ENCODE results near the gene RNF113A. TPM values are rescaled to one million over a fixed set of nuclear protein-coding genes. Genes with fewer than 3 reads are reported as not detected.

The RNF113A gene
- total and polyA plus RNA-seq, 2 donors (not counting 3 experiments of a cell fraction or from before 2014, with no cell fraction given): 9.4 to 11.7 TPM

DNA sequence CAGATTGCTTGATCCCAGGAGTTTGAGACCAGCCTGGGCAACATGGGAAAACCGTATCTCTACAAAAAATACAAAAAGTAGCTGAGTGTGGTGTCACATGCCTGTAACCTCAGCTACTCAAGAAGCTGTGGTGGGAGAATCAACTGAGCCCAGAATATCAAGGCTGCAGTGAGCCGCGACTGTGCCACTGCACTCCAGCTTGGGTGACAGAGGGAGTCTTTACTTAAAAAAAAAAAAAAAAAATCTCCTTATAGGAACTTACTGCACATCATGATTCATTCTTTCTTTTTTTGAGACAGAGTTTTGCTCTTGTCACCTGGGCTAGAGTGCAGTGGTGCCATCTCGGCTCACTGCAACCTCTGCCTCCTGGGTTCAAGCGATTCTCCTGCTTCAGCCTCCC, 43.1 kb downstream of the RNF113A start:
- no TSS peak for BruUV-seq (replicated peaks)
- no peaks in the 10 kb centered on the region for H3K27me3 ChIP-seq (ENCODE audit: control insufficient read depth in 2 of 2, insufficient read depth in 2 of 2, low read length in 2 of 2)
- no peak overlapping the region for H3K9ac ChIP-seq (replicated peaks; ENCODE audit: extremely low read depth, insufficient read depth, low read length)
- no peaks in the 10 kb centered on the region for H3K9me3 ChIP-seq (replicated peaks; ENCODE audit: control insufficient read depth, insufficient read depth, low read length)
- dilution Hi-C loops (cut with MboI; ENCODE audit: extremely low pct_ligation_motif_present, low sequenced_read_pairs) (no loop called here), intact Hi-C loops (cut with micrococcal nuclease) (loop anchor here (5.0 kb wide), 1 partner anchor 36 kb away; the partner anchor contains the start of gene RPL39)
- H4K20me1 ChIP-seq (replicated peaks; ENCODE audit: control insufficient read depth, extremely low read depth, insufficient read depth, low read length): no peaks in the 10 kb centered on the region
- POLR2A ChIA-PET: no interaction called here
- no peaks in the 10 kb centered on the region for H3K36me3 ChIP-seq (ENCODE audit: control insufficient read depth in 2 of 2, extremely low read depth in 1 of 2, insufficient read depth in 2 of 2, low read length in 2 of 2)
- H3K4me1 ChIP-seq (ENCODE audit: control insufficient read depth, extremely low read depth, insufficient read depth, low read length): peaks cover 4% of the 10 kb centered on the region
- TF ChIP-seq EZH2 (IDR thresholded peaks at IDR 0.05; ENCODE audit: borderline replicate concordance, low read depth, low read length, severe bottlenecking): no peak
- no peak for TF ChIP-seq FOS (IDR thresholded peaks at IDR 0.05; ENCODE audit: borderline replicate concordance, insufficient read depth, low read length)
- TF ChIP-seq, protein P1, sequence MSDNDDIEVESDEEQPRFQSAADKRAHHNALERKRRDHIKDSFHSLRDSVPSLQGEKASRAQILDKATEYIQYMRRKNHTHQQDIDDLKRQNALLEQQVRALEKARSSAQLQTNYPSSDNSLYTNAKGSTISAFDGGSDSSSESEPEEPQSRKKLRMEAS (IDR thresholded peaks at IDR 0.05; ENCODE audit: insufficient read depth, insufficient read length): no peak
- TF ChIP-seq POLR2A (IDR thresholded peaks at IDR 0.05; ENCODE audit: low read depth, low read length): no peak
- no peak for TF ChIP-seq MYC (IDR thresholded peaks at IDR 0.05; ENCODE audit: low read depth, low read length)
- no peak for TF ChIP-seq JUN (IDR thresholded peaks at IDR 0.05; ENCODE audit: borderline replicate concordance, insufficient read depth, insufficient read length, low read depth)
- TF ChIP-seq, protein P2, sequence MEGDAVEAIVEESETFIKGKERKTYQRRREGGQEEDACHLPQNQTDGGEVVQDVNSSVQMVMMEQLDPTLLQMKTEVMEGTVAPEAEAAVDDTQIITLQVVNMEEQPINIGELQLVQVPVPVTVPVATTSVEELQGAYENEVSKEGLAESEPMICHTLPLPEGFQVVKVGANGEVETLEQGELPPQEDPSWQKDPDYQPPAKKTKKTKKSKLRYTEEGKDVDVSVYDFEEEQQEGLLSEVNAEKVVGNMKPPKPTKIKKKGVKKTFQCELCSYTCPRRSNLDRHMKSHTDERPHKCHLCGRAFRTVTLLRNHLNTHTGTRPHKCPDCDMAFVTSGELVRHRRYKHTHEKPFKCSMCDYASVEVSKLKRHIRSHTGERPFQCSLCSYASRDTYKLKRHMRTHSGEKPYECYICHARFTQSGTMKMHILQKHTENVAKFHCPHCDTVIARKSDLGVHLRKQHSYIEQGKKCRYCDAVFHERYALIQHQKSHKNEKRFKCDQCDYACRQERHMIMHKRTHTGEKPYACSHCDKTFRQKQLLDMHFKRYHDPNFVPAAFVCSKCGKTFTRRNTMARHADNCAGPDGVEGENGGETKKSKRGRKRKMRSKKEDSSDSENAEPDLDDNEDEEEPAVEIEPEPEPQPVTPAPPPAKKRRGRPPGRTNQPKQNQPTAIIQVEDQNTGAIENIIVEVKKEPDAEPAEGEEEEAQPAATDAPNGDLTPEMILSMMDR (IDR thresholded peaks at IDR 0.05; ENCODE audit: extremely low read depth in 1 of 2, insufficient read depth in 1 of 2, low read depth in 1 of 2, low read length in 2 of 2): no peak
- TF ChIP-seq POLR2AphosphoS5 (IDR thresholded peaks at IDR 0.05; ENCODE audit: insufficient read depth, low read depth, low read length): no peak
- TF ChIP-seq GATA2 (IDR thresholded peaks at IDR 0.05; ENCODE audit: insufficient read depth, insufficient read length, low read depth, low read length): no peak
- H2AFZ ChIP-seq (ENCODE audit: low read depth, low read length): no peak overlapping the region
- CTCF ChIA-PET: no interaction called here
- H3K9me1 ChIP-seq (replicated peaks; ENCODE audit: control insufficient read depth, extremely low read depth, insufficient read depth, low read length): no peaks in the 10 kb centered on the region
- no peak overlapping the region for H3K4me3 ChIP-seq (replicated peaks in 1 of 3; ENCODE audit: insufficient read depth in 1 of 3, low read depth in 1 of 3, low read length in 3 of 3)
- FAIRE-seq: no peak
- DNase-seq (ENCODE audit: low read depth, low spot score): no peak
- no peak overlapping the region for H3K4me2 ChIP-seq (ENCODE audit: insufficient read depth, low read length)
- no peaks in the 10 kb centered on the region for H3K79me2 ChIP-seq (ENCODE audit: control insufficient read depth, insufficient read depth, low read length)
- H3K27ac ChIP-seq (ENCODE audit: insufficient read depth, low read depth, low read length): no peak overlapping the region
